HepG2 (cell line): ENCODE results near the gene FAM25A. TPM values are rescaled to one million over a fixed set of nuclear protein-coding genes. Genes with fewer than 3 reads are reported as not detected.
"Not testable (repeated sequence)": the region's sequence is repeated elsewhere in the genome, so short reads cannot be mapped to it uniquely, and the experiment has no call there.

ENCODE experiments used
- ATAC-seq: fragments of 200-7000 bp; cut with Tn5 transposase; 3 replicates; pipeline ENCODE4 v1.9.1; 2020; ENCODE audit warnings: mild to moderate bottlenecking, moderate library complexity
- BruUV-seq: library from RNA; stranded (reverse); fragments of 400-500 nt; replicated peaks from 2 replicates; lab custom pipeline; 2021; lab: Mats Ljungman, UMichigan
- CTCF ChIA-PET: fragments of 300-600 bp; formaldehyde crosslinking; extraction: SDS; loops from one replicate; lab custom pipeline; 2021; ENCODE audit warnings: low total read pairs, inconsistent platforms, low intra/inter-chr PET ratio; lab: Yijun Ruan, JAX
- POLR2A ChIA-PET: fragments of 350-600 bp; sonication (Branson Sonifier 250); formaldehyde crosslinking; loops from one replicate; lab custom pipeline; 2020; ENCODE audit warnings: antibody characterized with exemption, inconsistent platforms; lab: Yijun Ruan, JAX
- DNase-seq: peaks from one replicate; pipeline ENCODE4 v3.0.0-alpha.2; 2015; ENCODE audit warnings: low spot score
- FAIRE-seq: peaks from 3 replicates; lab custom pipeline; 2011; peaks lifted over from hg19 to GRCh38; lab: Jason Lieb, UNC
- H2AFZ ChIP-seq: one replicate; pipeline ENCODE4 v1.6.1; 2011; ENCODE audit warnings: low read length, inconsistent platforms
- H3K27ac ChIP-seq: fragments of 300-600 bp; 3 replicates; pipeline ENCODE4 v1.8.0; 2011; ENCODE audit warnings: mixed run types, mild to moderate bottlenecking, mixed read lengths, low read length, inconsistent platforms; ENCODE audit not compliant: insufficient read depth; ENCODE audit errors: extremely low read length
- H3K27me3 ChIP-seq, 2 experiments: fragments of 200-600 bp in 1 of 2; 2 replicates in 1 of 2; 3 replicates in 1 of 2; pipeline versions ENCODE4 v1.6.0 to v1.8.0; 2011; ENCODE audit warnings: low read length in 2 of 2, mild to moderate bottlenecking in 2 of 2, moderate library complexity in 2 of 2, inconsistent platforms in 1 of 2; ENCODE audit not compliant: insufficient read depth in 2 of 2, control insufficient read depth in 1 of 2
- H3K36me3 ChIP-seq, 2 experiments: fragments of 200-600 bp in 1 of 2; replicated peaks in 1 of 2; 2 replicates in 1 of 2; 3 replicates in 1 of 2; pipeline versions ENCODE4 v1.5.1 to v1.8.0; 2011; ENCODE audit warnings: low read length in 2 of 2, inconsistent platforms in 1 of 2; ENCODE audit not compliant: insufficient read depth in 2 of 2, control insufficient read depth in 1 of 2
- H3K4me1 ChIP-seq: 2 replicates; pipeline ENCODE4 v1.5.1; 2012; ENCODE audit warnings: low read length, inconsistent platforms; ENCODE audit not compliant: insufficient read depth
- H3K4me2 ChIP-seq: 2 replicates; pipeline ENCODE4 v1.6.0; 2011; ENCODE audit warnings: low read depth, low read length, inconsistent platforms
- H3K4me3 ChIP-seq, 3 experiments: fragments of 200-600 bp in 1 of 3; sonication (generic), shearing (Covaris generic) in 1 of 3; replicated peaks in 1 of 3; 2 replicates each; pipeline ENCODE4 v1.5.1; 2011 to 2016; ENCODE audit warnings: low read length in 3 of 3, inconsistent platforms in 2 of 3, low read depth in 2 of 3, mild to moderate bottlenecking in 2 of 3, control low read depth in 1 of 3, mixed read lengths in 1 of 3; ENCODE audit not compliant: insufficient read depth in 1 of 3
- H3K79me2 ChIP-seq: one replicate; pipeline ENCODE4 v1.6.1; 2011; ENCODE audit warnings: low read length, inconsistent platforms; ENCODE audit not compliant: insufficient read depth
- H3K9ac ChIP-seq: 2 replicates; pipeline ENCODE4 v1.6.0; 2011; ENCODE audit warnings: mild to moderate bottlenecking, low read depth, low read length, inconsistent platforms; ENCODE audit not compliant: insufficient read depth
- H3K9me3 ChIP-seq: 2 replicates; pipeline ENCODE4 v1.5.1; 2012; ENCODE audit warnings: mild to moderate bottlenecking, low read length
- H4K20me1 ChIP-seq: 2 replicates; pipeline ENCODE4 v1.6.0; 2011; ENCODE audit warnings: inconsistent platforms, mild to moderate bottlenecking, low read length, moderate library complexity; ENCODE audit not compliant: insufficient read depth
- ZNF629 ChIP-seq: sonication (generic); formaldehyde crosslinking; conservative IDR thresholded peaks from 2 replicates; pipeline ENCODE4 v1.5.0; 2020; ENCODE audit warnings: missing genetic modification reagents
- WGBS: methylation state at CpG from one replicate; pipeline ENCODE4 v1.1.6; 2017; ENCODE audit warnings: low lambda C conversion rate; 5-methylcytosine and 5-hydroxymethylcytosine counted together
- in situ Hi-C: cut with HindIII; loops from 2 replicates; pipeline ENCODE4 v1.10.0; 2017; ENCODE audit warnings: low pct_unique_long_range_greater_than_20kb; ENCODE audit not compliant: extremely low pct_ligation_motif_present
- intact Hi-C: fragments of 100-400 bp; cut with micrococcal nuclease; formaldehyde crosslinking; loops from one replicate; pipeline ENCODE4 v1.10.0; 2022; ENCODE audit not compliant: unreplicated experiment
- polyA plus RNA-seq, 8 experiments: library from polyadenylated mRNA; depleted of rRNA in 3 of 8; stranded (reverse) in 7 of 8; unstranded in 1 of 8; fragments of >200 nt; fragmentation: Illumina TruSeq in 4 of 8; extraction: Trizol in 4 of 8; gene quantifications; 2 replicates each; pipeline versions ENCODE4 v1.2.1 to v1.2.3, GENCODE V29; 2011 to 2016; ENCODE audit warnings: low read depth in 4 of 8, missing spikeins in 1 of 8, mixed read lengths in 1 of 8; ENCODE audit not compliant: insufficient read depth in 1 of 8
- total RNA-seq, 5 experiments: library from RNA; depleted of rRNA; stranded (reverse); fragments of >200 nt; fragmentation: Illumina TruSeq; extraction: Trizol; gene quantifications; 2 replicates each; pipeline ENCODE4 v1.2.3, GENCODE V29; 2016; ENCODE audit warnings: low read depth in 1 of 5

Gene FAM25A
- total and polyA plus RNA-seq, 2 of the 13 experiments (the other 11 are each of a cell fraction or from before 2014, with no cell fraction given): not detected

DNA sequence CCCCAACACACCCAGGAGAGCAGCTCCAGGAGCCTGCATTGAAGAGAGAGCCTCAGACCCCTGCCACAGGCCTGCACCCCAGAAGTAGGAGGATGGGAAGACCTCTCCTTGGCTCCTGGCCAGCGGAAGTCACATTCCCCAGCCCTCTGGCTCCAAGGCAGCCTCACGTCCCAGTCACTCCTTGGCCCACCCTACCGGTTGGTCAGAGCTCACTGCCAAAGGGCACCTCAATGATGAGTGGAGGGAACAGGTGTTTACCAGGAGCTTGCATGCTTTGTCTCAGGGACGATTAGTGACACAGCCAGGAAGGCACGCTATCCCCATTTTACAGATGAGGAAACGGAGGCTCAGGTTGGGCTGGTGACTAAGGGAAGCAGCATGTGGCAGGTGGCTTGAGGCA is 1.0 kb upstream of the FAM25A start:
- in situ Hi-C loops, intact Hi-C loops, H3K4me3 ChIP-seq, H3K27me3 ChIP-seq, H4K20me1 ChIP-seq, ATAC-seq, DNase-seq, H3K4me1 ChIP-seq, H3K9me3 ChIP-seq, FAIRE-seq, POLR2A ChIA-PET, H3K27ac ChIP-seq, BruUV-seq, H2AFZ ChIP-seq, H3K4me2 ChIP-seq, CTCF ChIA-PET, H3K79me2 ChIP-seq, H3K9ac ChIP-seq, H3K36me3 ChIP-seq: not testable (repeated sequence)
- TF ChIP-seq ZNF629: peak; percentile 51
- 48% methylated on average over 3 of the region's 6 CpGs for WGBS

- CTCF ChIA-PET, ATAC-seq, H3K4me3 ChIP-seq, in situ Hi-C loops, H4K20me1 ChIP-seq, H3K27ac ChIP-seq, intact Hi-C loops, H3K9ac ChIP-seq, H3K36me3 ChIP-seq, POLR2A ChIA-PET, H3K4me2 ChIP-seq, FAIRE-seq, H3K4me1 ChIP-seq, BruUV-seq, H3K79me2 ChIP-seq, H3K27me3 ChIP-seq, DNase-seq, H2AFZ ChIP-seq, H3K9me3 ChIP-seq: not testable (repeated sequence)
- WGBS: no CpG with 5 or more reads among the region's 1 CpG
Observed at GRCh38 chr10:87019504-87019903, 590 bp upstream of the FAM25A start.

DNA sequence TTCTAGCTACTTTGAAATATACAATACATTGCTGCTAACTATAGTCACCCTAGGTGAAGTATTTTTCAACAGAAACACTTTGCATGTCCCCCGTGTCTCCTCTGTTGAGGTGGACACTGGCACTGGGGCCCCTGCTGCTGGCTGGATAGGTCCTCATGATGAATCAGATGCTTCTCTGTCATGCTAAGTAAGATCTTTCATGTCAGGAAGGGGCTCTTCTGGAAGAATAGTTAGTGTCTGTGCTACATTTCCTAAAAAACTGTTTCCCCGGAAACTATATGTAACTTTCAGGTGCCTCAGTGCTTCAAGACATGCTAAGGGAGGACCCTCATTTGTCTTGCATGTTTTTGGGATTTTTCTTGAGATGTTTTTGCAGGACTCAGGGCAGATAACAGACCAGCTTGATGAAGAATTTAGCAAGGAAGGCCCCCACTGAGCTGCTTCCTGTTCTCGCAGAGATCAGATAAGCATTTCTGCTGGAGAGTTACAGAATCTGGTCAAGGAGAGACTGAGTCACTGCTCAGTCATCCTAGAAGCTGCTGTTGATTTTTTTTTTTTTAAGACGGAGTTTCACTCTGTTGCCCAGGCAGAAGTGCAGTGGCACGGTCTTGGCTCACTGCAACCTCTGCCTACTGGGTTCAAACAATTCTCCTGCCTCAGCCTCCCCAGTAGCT is 5.3 kb downstream of the FAM25A start:
- in situ Hi-C loops, intact Hi-C loops, H3K4me2 ChIP-seq, H3K27ac ChIP-seq, CTCF ChIA-PET, POLR2A ChIA-PET, DNase-seq, H3K4me1 ChIP-seq, H3K4me3 ChIP-seq, H3K27me3 ChIP-seq, H3K79me2 ChIP-seq, H4K20me1 ChIP-seq, H3K9ac ChIP-seq, FAIRE-seq, ATAC-seq, H2AFZ ChIP-seq, H3K9me3 ChIP-seq, H3K36me3 ChIP-seq, BruUV-seq: not testable (repeated sequence)
- 37% methylated on average over 5 of the region's 5 CpGs for WGBS

DNA sequence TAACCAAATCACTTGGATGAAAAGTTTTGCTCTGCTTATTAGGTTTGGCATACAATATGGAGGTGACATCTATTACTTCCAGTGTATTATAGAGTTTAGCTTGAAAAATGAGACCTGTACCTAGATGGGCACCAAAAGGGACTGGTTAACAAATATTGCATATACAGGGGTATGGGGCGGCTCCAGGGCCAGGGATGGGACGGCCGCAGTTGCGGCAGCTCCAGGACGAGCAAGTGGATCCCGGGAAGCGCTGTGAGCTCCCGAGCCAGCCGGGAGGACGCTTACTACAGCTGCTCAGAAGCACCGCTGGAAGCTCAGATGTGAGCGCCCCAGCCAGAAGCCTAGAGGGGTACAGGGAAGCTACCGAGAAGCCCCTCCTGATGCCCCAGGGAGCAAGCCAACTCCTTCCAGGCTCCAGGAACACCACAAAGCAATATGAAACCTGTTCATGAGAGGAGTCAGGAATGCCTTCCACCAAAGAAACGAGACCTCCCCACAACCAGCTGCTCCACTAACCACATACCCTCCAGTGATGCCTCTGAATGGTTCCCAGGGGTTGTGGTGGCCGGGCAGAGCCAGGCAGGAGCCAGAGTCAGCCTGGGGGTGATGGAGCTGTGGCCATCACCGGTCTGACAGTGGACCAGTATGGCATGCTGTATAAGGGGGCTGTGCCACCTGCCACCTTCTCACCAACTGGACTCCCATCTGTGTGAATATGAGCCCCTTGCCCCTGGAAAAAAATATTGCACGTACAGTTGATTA is 6.8 kb downstream of the FAM25A start:
- H3K9ac ChIP-seq, H3K27me3 ChIP-seq, H3K4me2 ChIP-seq, H3K27ac ChIP-seq, CTCF ChIA-PET, H3K9me3 ChIP-seq, H4K20me1 ChIP-seq, H3K4me1 ChIP-seq, in situ Hi-C loops, POLR2A ChIA-PET, FAIRE-seq, H3K4me3 ChIP-seq, H3K36me3 ChIP-seq, DNase-seq, H3K79me2 ChIP-seq, intact Hi-C loops, H2AFZ ChIP-seq, BruUV-seq: not testable (repeated sequence)
- 94% methylated on average over 5 of the region's 17 CpGs for WGBS
- ATAC-seq: peak; percentile 31; the same call in 1 of the 3 replicates
